Activated B cell treated with CpG ODN at 0.5 μM for 24 hours (primary cell): ENCODE measurements around the gene BLOC1S4. TPM values are rescaled to one million over a fixed set of nuclear protein-coding genes. Genes with fewer than 3 reads are reported as not detected.
"Not testable (repeated sequence)": the region's sequence is repeated elsewhere in the genome, so short reads cannot be mapped to it uniquely, and the experiment has no call there.

ENCODE experiments used
- ATAC-seq: fragments of 200-7000 bp; cut with Tn5 transposase; one replicate; pipeline ENCODE4 v1.10.0; 2021; ENCODE audit warnings: low read depth, mild to moderate bottlenecking, moderate library complexity
- CTCF ChIA-PET: fragments of 350-600 bp; sonication (Branson Sonifier 250); formaldehyde crosslinking; loops from one replicate; lab custom pipeline; 2021; ENCODE audit warnings: antibody characterized with exemption; lab: Charles Lee
- POLR2A ChIA-PET: fragments of 350-600 bp; sonication (Branson Sonifier 250); formaldehyde crosslinking; loops from one replicate; lab custom pipeline; 2021; ENCODE audit warnings: antibody characterized with exemption; lab: Charles Lee
- DNase-seq: peaks from one replicate; pipeline ENCODE4 v3.0.0; 2022
- H3K27ac Mint-ChIP-seq: one replicate; pipeline ENCODE4 v1.8.0; 2020; ENCODE audit warnings: mixed read lengths
- H3K27me3 Mint-ChIP-seq: one replicate; pipeline ENCODE4 v1.8.0; 2021; ENCODE audit warnings: mixed read lengths
- H3K36me3 Mint-ChIP-seq: one replicate; pipeline ENCODE4 v1.8.0; 2021; ENCODE audit warnings: low read depth, mixed read lengths
- H3K4me1 Mint-ChIP-seq: one replicate; pipeline ENCODE4 v1.8.0; 2021; ENCODE audit warnings: mixed read lengths
- H3K4me3 Mint-ChIP-seq: one replicate; pipeline ENCODE4 v1.8.0; 2020; ENCODE audit warnings: mild to moderate bottlenecking, mixed read lengths
- H3K9me3 Mint-ChIP-seq: one replicate; pipeline ENCODE4 v1.8.0; 2020; ENCODE audit warnings: mixed read lengths
- CTCF ChIP-seq: fragments of 200-600 bp; IDR thresholded peaks from one replicate; pipeline ENCODE4 v1.8.0; 2022; ENCODE audit warnings: antibody characterized with exemption, mild to moderate bottlenecking
- intact Hi-C: fragments of 100-400 bp; cut with micrococcal nuclease; formaldehyde crosslinking; loops from one replicate; pipeline ENCODE4 v1.15.1; 2024
- total RNA-seq: library from RNA; stranded (reverse); gene quantifications from 2 replicates; pipeline ENCODE4 v1.2.3, GENCODE V29; 2022

Gene BLOC1S4
- total RNA-seq, 1 donor from 2014 or later = 19.8 TPM

GRCh38 chr4:6755088-6755753, 39.2 kb downstream of the BLOC1S4 start:
- Mint-ChIP-seq H3K36me3 (no peaks in the 10 kb centered on the region), H3K9me3 (no peaks in the 10 kb centered on the region), H3K27ac (no peak overlapping the region), H3K4me3 (no peak overlapping the region), H3K27me3 (peaks cover 2% of the 10 kb centered on the region), H3K4me1 (no peaks in the 10 kb centered on the region)
- DNase-seq (no peak), ATAC-seq (no peak)
- TF ChIP-seq CTCF = no peak
- intact Hi-C loops = no loop called here
- POLR2A ChIA-PET = no interaction called here
- CTCF ChIA-PET = no interaction called here

- H3K27ac Mint-ChIP-seq, CTCF ChIA-PET, H3K27me3 Mint-ChIP-seq, POLR2A ChIA-PET, H3K4me3 Mint-ChIP-seq, ATAC-seq, DNase-seq, H3K9me3 Mint-ChIP-seq, intact Hi-C loops, H3K4me1 Mint-ChIP-seq, H3K36me3 Mint-ChIP-seq: not testable (repeated sequence)
These were observed 40.4 kb downstream of the BLOC1S4 start for GRCh38 chr4:6756345-6756744.

DNA sequence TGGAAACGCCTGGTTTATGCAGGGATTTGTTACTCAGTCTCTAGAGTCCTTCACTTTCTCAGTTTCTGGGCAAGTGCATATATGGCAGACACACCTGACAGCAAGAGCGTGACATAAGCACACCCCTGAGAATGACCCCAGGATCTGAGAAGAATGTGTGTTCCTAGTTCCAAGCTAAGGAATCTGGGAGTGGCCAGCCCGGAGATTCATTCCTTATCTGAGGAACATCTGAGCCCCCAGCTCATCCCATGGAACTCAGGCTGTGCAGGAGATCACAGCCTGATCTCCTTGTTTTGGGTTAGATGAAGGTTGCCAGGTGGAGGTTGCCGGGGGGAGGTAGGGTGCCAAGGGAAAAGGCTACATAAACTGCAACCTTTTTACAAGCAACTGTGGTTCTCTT, 42.8 kb downstream of the BLOC1S4 start:
- Mint-ChIP-seq H3K27me3 (peaks cover 10% of the 10 kb centered on the region), H3K4me3 (no peak overlapping the region), H3K9me3 (no peaks in the 10 kb centered on the region), H3K27ac (no peak overlapping the region), H3K4me1 (no peaks in the 10 kb centered on the region), H3K36me3 (no peaks in the 10 kb centered on the region)
- no peak for TF ChIP-seq CTCF
- ChIA-PET POLR2A (no interaction called here), CTCF (no interaction called here)
- no peak for ATAC-seq
- DNase-seq = no peak
- intact Hi-C loops = no loop called here

- intact Hi-C loops = no loop called here
- Mint-ChIP-seq H3K9me3 (no peaks in the 10 kb centered on the region), H3K4me3 (no peak overlapping the region), H3K36me3 (no peaks in the 10 kb centered on the region), H3K27me3 (peaks cover 15% of the 10 kb centered on the region), H3K4me1 (no peaks in the 10 kb centered on the region), H3K27ac (no peak overlapping the region)
- DNase-seq (no peak), ATAC-seq (no peak)
- CTCF ChIA-PET = no interaction called here
- TF ChIP-seq CTCF = no peak
- POLR2A ChIA-PET = no interaction called here
These were observed 44.9 kb downstream of the BLOC1S4 start for GRCh38 chr4:6760865-6761264.

DNA sequence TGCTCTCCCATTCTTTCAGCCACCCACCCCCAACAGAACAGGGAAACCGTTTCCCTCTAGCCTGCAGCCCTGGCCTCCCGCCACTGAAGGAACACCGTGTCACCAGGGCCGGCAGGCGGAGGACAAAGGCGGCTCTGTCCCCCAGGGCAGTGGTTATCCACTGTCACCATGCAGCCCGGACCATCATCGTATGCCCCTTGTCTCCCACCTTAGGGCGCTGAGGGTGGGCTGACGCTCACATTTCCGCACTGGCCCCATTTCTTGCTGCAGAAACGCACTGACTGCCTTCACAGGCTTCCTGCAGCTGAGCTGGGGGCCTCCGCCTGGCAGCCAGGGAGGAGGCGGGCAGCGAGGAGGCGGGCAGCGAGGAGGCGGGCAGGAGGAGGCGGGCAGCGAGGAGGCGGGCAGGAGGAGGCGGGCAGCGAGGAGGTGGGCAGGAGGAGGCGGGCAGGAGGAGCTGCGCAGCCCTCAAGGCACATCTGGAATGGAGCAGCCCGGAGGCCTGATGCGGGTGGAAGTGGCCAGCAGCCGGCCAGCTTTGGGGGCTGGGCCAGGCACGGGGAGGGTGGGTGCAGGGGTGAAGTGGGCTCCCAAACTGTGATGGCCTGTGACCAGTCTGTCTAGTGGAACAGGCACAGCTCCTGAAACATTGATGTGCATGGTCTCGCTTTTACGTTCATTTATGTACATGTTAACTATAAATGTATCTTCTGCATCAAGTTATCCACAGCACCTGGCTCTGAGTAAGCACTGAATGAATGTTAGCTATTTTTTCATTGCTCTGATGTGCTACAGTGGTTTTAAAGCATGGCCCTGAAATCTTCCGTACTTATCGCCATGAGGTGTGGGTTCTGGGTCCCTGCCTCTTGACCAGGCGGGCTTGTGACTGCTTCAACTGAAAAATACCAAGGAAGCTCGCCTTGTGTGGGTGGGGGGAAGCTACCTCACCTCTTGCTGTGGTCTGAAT, 46.0 kb downstream of the BLOC1S4 start:
- POLR2A ChIA-PET = no interaction called here
- no peaks in the 10 kb centered on the region for H3K9me3 Mint-ChIP-seq
- ATAC-seq = no peak

More for the DNA sequence above, 46.0 kb downstream of the BLOC1S4 start:
- Mint-ChIP-seq H3K4me3 (no peak overlapping the region), H3K27me3 (peaks cover 15% of the 10 kb centered on the region), H3K4me1 (no peaks in the 10 kb centered on the region), H3K27ac (no peak overlapping the region), H3K36me3 (no peaks in the 10 kb centered on the region)
- no peak for DNase-seq
- TF ChIP-seq CTCF = no peak
- intact Hi-C loops = no loop called here
- CTCF ChIA-PET = no interaction called here
